ENCODE results near the gene ZFYVE9.

DNA sequence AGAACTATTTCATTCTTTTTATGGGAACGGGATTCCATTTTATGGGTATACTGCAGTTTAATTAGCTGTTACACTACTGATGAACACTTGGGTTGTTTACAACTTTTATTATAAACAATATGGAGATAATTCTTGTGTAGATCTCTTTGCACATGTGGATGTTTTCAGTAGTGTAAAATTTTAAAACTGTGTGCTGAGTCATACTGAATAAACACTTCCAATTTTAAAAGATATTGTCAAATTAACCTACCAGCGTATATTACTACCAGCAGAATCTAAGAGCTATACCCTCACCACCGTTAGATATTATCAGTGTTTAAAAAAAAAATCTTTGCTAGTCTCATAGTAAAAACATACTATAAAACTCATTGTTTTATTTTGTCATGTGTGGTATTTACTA lies 118.0 kb downstream of the ZFYVE9 start:
- no peak for TF ChIP-seq POLR2AphosphoS5 (IDR thresholded peaks at IDR 0.05; ENCODE audit: control insufficient read depth, insufficient read depth, low read depth, low read length)
- TF ChIP-seq EP300 (IDR thresholded peaks at IDR 0.05; ENCODE audit: low read length): no peak
- no peak for TF ChIP-seq ZNF347 (CRISPR knock-in tag; IDR thresholded peaks at IDR 0.05; ENCODE audit: low read depth)
- TF ChIP-seq SPI1 (IDR thresholded peaks at IDR 0.05; ENCODE audit: borderline replicate concordance, low read depth, low read length): no peak

All from K562 (cell line).